ENCODE measurements around the gene DPP9. TPM values are rescaled to one million over a fixed set of nuclear protein-coding genes. Genes with fewer than 3 reads are reported as not detected.

DPP9 gene
- total and polyA plus RNA-seq, 2 donors (not counting 1 experiment from before 2014, with no cell fraction given) = 3.6 to 27.1 TPM

DNA sequence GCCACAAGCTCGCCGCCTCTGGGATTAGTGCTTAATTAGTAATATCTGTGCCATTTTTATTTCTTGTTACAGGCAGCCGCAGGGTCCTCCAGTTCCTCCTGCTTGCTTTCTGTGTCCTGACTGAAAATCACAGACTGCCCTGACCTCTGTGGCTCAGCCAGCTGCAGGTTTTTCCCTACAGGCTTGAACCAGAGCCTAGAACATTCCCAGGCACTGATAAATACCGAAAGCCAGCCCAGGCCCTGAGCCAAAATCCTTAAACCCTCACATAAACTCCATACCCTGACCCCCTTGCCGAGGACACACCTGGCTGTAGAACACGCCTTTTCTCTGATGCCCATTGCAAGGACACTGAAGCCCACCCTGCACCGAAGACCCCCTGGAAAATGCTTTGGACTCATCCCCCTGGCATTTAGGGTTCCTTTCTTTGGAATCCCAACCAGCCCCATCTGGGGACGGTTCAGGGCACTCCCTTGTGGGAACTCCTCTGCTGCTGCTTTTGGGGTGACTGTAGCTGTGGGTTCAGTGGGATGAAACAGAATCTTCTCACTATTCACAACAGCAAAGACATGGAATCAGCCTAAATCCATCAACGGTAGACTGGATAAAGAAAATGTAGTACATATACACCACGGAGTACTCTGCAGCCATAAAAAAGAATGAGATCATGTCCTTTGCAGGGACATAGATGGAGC is 15.5 kb downstream of the DPP9 start:
- Histone ChIP-seq H2AFZ (ENCODE audit: low read length) (no peak overlapping the region), H3K4me3 (replicated peaks in 1 of 4; ENCODE audit: control extremely low read depth in 1 of 4, insufficient read depth in 1 of 4, low read depth in 3 of 4, low read length in 4 of 4) (no peak overlapping the region), H3K36me3 (ENCODE audit: control insufficient read depth, insufficient read depth, low read length) (peaks cover 39% of the 10 kb centered on the region), H3K9me3 (ENCODE audit: control insufficient read depth, insufficient read depth, low read depth, low read length) (no peaks in the 10 kb centered on the region), H3K4me1 (ENCODE audit: control insufficient read depth, extremely low read depth, insufficient read depth, low read length) (peaks cover 11% of the 10 kb centered on the region), H3K27me3 (ENCODE audit: control insufficient read depth, insufficient read depth, low read length) (no peaks in the 10 kb centered on the region), H3K4me2 (ENCODE audit: extremely low read depth, insufficient read depth, low read length) (no peak overlapping the region), H3K79me2 (ENCODE audit: control insufficient read depth, insufficient read depth, low read length) (peaks cover 6% of the 10 kb centered on the region), H3K9ac (ENCODE audit: insufficient read depth, low read length) (no peak overlapping the region), H4K20me1 (ENCODE audit: control insufficient read depth, extremely low read depth, insufficient read depth, low read length) (no peaks in the 10 kb centered on the region), H3K27ac (ENCODE audit: insufficient read depth, low read length) (no peak overlapping the region)
- peak; percentile 63 to 80 for DNase-seq (ENCODE audit: low read depth in 2 of 2)
- TF ChIP-seq EZH2 (IDR thresholded peaks at IDR 0.05; ENCODE audit: low read length, missing control alignments) = no peak
- TF ChIP-seq, protein P1, sequence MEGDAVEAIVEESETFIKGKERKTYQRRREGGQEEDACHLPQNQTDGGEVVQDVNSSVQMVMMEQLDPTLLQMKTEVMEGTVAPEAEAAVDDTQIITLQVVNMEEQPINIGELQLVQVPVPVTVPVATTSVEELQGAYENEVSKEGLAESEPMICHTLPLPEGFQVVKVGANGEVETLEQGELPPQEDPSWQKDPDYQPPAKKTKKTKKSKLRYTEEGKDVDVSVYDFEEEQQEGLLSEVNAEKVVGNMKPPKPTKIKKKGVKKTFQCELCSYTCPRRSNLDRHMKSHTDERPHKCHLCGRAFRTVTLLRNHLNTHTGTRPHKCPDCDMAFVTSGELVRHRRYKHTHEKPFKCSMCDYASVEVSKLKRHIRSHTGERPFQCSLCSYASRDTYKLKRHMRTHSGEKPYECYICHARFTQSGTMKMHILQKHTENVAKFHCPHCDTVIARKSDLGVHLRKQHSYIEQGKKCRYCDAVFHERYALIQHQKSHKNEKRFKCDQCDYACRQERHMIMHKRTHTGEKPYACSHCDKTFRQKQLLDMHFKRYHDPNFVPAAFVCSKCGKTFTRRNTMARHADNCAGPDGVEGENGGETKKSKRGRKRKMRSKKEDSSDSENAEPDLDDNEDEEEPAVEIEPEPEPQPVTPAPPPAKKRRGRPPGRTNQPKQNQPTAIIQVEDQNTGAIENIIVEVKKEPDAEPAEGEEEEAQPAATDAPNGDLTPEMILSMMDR (conservative IDR thresholded peaks at IDR 0.05 in 1 of 2, IDR thresholded peaks at IDR 0.05 in 1 of 2; ENCODE audit: low read depth in 1 of 2, low read length in 2 of 2) = no peak

DNA sequence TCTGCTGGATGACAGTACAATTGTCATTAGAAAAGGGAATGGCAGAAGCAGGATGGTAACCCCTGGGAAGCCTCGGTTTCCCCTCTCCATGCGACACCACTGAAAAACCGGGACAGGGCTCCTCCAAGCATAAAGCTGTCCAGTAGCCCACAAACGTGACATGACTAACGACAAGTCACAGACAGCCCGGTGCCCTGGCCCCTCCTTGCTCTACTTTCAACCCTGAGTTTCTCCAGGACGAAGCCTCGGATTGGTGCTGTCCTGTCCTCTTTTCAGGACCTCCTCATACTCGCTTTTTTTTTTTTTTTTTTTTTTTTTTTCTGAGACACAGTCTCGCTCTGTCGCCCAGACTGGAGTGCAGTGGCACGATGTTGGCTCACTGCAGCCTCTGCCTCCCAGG is 16.3 kb downstream of the DPP9 start:
- no peaks in the 10 kb centered on the region for H3K9me3 ChIP-seq (ENCODE audit: control insufficient read depth, insufficient read depth, low read depth, low read length)
- DNase-seq (ENCODE audit: low read depth in 2 of 2) = no peak

DNA sequence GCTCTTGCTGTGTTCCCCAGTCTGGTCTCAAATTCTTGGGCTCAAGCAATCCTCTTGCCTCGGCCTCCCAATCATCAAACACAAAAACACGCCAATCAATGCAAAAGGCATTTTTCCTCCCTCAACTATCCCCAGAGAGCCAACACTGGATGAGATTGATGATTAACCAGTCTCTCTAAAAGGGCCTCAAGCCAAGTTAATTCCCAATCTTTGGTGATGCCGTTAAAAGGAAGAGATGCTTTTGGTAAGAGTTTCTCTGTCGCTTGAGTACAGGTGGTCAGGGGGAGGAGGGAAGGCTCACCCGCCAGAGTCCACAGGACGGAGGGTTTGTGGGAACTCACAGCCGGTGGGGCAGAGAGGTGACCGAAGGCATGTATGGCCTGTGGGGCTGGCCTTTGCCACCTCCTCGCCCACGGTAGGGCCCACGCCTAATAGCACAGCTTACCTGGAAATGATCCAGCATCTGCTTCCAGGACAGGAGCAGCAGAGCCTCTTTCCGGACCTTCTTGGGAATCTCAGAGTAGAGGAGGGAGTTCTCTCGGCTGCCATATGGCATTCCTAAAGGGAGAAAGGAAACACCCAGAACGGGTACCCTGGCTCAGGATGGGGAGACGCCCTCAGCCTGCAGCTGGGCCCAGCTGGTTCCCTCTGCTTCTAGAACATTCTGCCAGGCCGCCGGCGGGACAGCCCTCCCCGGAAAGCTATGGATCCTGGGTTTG is 18.1 kb downstream of the DPP9 start:
- no peak overlapping the region for H3K4me3 ChIP-seq (replicated peaks in 1 of 4; ENCODE audit: control extremely low read depth in 1 of 4, insufficient read depth in 1 of 4, low read depth in 3 of 4, low read length in 4 of 4)
- peak overlapping the region; percentile 1 for H3K27ac ChIP-seq (ENCODE audit: insufficient read depth, low read length)
- no peak overlapping the region for H3K4me2 ChIP-seq (ENCODE audit: extremely low read depth, insufficient read depth, low read length)
- peak in 1 of 2 donors; percentile 43 for DNase-seq (ENCODE audit: low read depth in 2 of 2)
- H4K20me1 ChIP-seq (ENCODE audit: control insufficient read depth, extremely low read depth, insufficient read depth, low read length) = no peaks in the 10 kb centered on the region
- no peaks in the 10 kb centered on the region for H3K9me3 ChIP-seq (ENCODE audit: control insufficient read depth, insufficient read depth, low read depth, low read length)
- no peaks in the 10 kb centered on the region for H3K79me2 ChIP-seq (ENCODE audit: control insufficient read depth, insufficient read depth, low read length)
- H2AFZ ChIP-seq (ENCODE audit: low read length) = no peak overlapping the region
- no peaks in the 10 kb centered on the region for H3K27me3 ChIP-seq (ENCODE audit: control insufficient read depth, insufficient read depth, low read length)
- TF ChIP-seq EZH2 (IDR thresholded peaks at IDR 0.05; ENCODE audit: low read length, missing control alignments) = no peak
- TF ChIP-seq, protein P1 (conservative IDR thresholded peaks at IDR 0.05 in 1 of 2, IDR thresholded peaks at IDR 0.05 in 1 of 2; ENCODE audit: low read depth in 1 of 2, low read length in 2 of 2) = no peak
- H3K9ac ChIP-seq (ENCODE audit: insufficient read depth, low read length) = no peak overlapping the region
- H3K36me3 ChIP-seq (ENCODE audit: control insufficient read depth, insufficient read depth, low read length) = peaks cover 38% of the 10 kb centered on the region
- peaks cover 10% of the 10 kb centered on the region for H3K4me1 ChIP-seq (ENCODE audit: control insufficient read depth, extremely low read depth, insufficient read depth, low read length)

More for the DNA sequence above, 16.3 kb downstream of the DPP9 start:
- Histone ChIP-seq H3K9ac (ENCODE audit: insufficient read depth, low read length) (no peak overlapping the region), H3K4me2 (ENCODE audit: extremely low read depth, insufficient read depth, low read length) (no peak overlapping the region), H4K20me1 (ENCODE audit: control insufficient read depth, extremely low read depth, insufficient read depth, low read length) (no peaks in the 10 kb centered on the region), H3K36me3 (ENCODE audit: control insufficient read depth, insufficient read depth, low read length) (peaks cover 40% of the 10 kb centered on the region), H3K4me1 (ENCODE audit: control insufficient read depth, extremely low read depth, insufficient read depth, low read length) (peaks cover 10% of the 10 kb centered on the region), H3K27ac (ENCODE audit: insufficient read depth, low read length) (no peak overlapping the region), H3K79me2 (ENCODE audit: control insufficient read depth, insufficient read depth, low read length) (peaks cover 3% of the 10 kb centered on the region), H3K4me3 (replicated peaks in 1 of 4; ENCODE audit: control extremely low read depth in 1 of 4, insufficient read depth in 1 of 4, low read depth in 3 of 4, low read length in 4 of 4) (no peak overlapping the region), H2AFZ (ENCODE audit: low read length) (no peak overlapping the region), H3K27me3 (ENCODE audit: control insufficient read depth, insufficient read depth, low read length) (no peaks in the 10 kb centered on the region)
- TF ChIP-seq, protein P1 (conservative IDR thresholded peaks at IDR 0.05 in 1 of 2, IDR thresholded peaks at IDR 0.05 in 1 of 2; ENCODE audit: low read depth in 1 of 2, low read length in 2 of 2) = no peak
- no peak for TF ChIP-seq EZH2 (IDR thresholded peaks at IDR 0.05; ENCODE audit: low read length, missing control alignments)
